ENCODE measurements around the gene PDCD6IP.

- TF ChIP-seq EZH2 (IDR thresholded peaks at IDR 0.05; ENCODE audit: insufficient read depth, poor library complexity, severe bottlenecking) (no peak), EZH2phosphoT487 (IDR thresholded peaks at IDR 0.05; ENCODE audit: insufficient read depth, low read depth) (no peak)
Observed at GRCh38 chr3:33848624-33849347, 50.4 kb downstream of the PDCD6IP start.

Measured in GM23248 (cell line).